Prostate gland (tissue), 2 donors: ENCODE data around the gene DNASE1.
"Not testable (repeated sequence)": the region's sequence is repeated elsewhere in the genome, so short reads cannot be mapped to it uniquely, and the experiment has no call there.

ENCODE experiments used
- POLR2A ChIP-seq: fragments of 450-650 bp; IDR thresholded peaks from one replicate; pipeline ENCODE4 v1.6.1; 2016; ENCODE audit warnings: antibody characterized with exemption, mild to moderate bottlenecking
- POLR2AphosphoS5 ChIP-seq: sonication (generic); formaldehyde crosslinking; IDR thresholded peaks from one replicate; pipeline ENCODE4 v1.6.1; 2017; ENCODE audit warnings: antibody characterized with exemption
- TF ChIP-seq, protein P1 (sequence below), 4 experiments: fragments of 200-600 bp in 2 of 4; fragments of 450-650 bp in 2 of 4; sonication (generic) in 2 of 4; IDR thresholded peaks; 1 replicate in 3 of 4; 2 replicates in 1 of 4; pipeline ENCODE4 v1.5.1; 2016 to 2019; ENCODE audit warnings: antibody characterized with exemption in 4 of 4, mild to moderate bottlenecking in 2 of 4, moderate library complexity in 2 of 4

- TF ChIP-seq, protein P1, sequence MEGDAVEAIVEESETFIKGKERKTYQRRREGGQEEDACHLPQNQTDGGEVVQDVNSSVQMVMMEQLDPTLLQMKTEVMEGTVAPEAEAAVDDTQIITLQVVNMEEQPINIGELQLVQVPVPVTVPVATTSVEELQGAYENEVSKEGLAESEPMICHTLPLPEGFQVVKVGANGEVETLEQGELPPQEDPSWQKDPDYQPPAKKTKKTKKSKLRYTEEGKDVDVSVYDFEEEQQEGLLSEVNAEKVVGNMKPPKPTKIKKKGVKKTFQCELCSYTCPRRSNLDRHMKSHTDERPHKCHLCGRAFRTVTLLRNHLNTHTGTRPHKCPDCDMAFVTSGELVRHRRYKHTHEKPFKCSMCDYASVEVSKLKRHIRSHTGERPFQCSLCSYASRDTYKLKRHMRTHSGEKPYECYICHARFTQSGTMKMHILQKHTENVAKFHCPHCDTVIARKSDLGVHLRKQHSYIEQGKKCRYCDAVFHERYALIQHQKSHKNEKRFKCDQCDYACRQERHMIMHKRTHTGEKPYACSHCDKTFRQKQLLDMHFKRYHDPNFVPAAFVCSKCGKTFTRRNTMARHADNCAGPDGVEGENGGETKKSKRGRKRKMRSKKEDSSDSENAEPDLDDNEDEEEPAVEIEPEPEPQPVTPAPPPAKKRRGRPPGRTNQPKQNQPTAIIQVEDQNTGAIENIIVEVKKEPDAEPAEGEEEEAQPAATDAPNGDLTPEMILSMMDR (IDR thresholded peaks at IDR 0.05): not testable (repeated sequence)
- TF ChIP-seq POLR2AphosphoS5, POLR2A: not testable (repeated sequence)
Measured at GRCh38 chr16:3656160-3656490, 1.6 kb downstream of the DNASE1 start.
